ENCODE results near the gene KMT2C. TPM values are rescaled to one million over a fixed set of nuclear protein-coding genes. Genes with fewer than 3 reads are reported as not detected.

Gene KMT2C
- total and polyA plus RNA-seq, 8 donors: 5.0 to 248 (median 80.1) TPM

DNA sequence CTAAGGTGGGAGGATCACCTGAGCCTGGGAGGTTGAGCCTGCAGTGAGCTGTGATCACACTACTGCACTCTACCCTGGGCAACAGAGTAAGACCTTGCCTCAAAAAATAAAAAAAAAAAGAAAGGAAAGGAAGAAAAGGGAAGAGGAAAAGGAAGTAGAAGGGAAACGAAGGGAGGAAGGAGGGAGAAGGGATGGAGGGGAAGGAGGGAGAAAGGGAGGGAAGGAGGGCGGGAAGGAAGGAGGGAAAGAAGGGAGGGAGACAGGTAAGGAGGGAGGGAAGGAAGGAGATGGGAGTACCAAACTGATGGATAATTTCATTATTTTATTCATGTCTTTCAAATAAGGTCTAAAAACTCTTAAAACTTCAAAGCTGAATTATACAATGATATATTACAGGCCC is 106.3 kb downstream of the KMT2C start:
- 88 to 97% (median 94%) methylated on average over 2 of the region's 2 CpGs for WGBS, 5 donors
- H3K9me3 ChIP-seq: no peaks in the 10 kb centered on the region
- no peaks in the 10 kb centered on the region for H3K27me3 ChIP-seq
- no peak for DNase-seq
- H3K4me3 ChIP-seq: no peak overlapping the region
- H3K36me3 ChIP-seq: peaks cover 12 to 47% (median 45%) of the 10 kb centered on the region in 4 donors
- no peak overlapping the region for H3K27ac ChIP-seq
- TF ChIP-seq EP300 (IDR thresholded peaks at IDR 0.05) (no peak), POLR2AphosphoS5 (IDR thresholded peaks at IDR 0.05) (no peak), POLR2A (IDR thresholded peaks at IDR 0.05) (no peak)
- TF ChIP-seq, protein P1, sequence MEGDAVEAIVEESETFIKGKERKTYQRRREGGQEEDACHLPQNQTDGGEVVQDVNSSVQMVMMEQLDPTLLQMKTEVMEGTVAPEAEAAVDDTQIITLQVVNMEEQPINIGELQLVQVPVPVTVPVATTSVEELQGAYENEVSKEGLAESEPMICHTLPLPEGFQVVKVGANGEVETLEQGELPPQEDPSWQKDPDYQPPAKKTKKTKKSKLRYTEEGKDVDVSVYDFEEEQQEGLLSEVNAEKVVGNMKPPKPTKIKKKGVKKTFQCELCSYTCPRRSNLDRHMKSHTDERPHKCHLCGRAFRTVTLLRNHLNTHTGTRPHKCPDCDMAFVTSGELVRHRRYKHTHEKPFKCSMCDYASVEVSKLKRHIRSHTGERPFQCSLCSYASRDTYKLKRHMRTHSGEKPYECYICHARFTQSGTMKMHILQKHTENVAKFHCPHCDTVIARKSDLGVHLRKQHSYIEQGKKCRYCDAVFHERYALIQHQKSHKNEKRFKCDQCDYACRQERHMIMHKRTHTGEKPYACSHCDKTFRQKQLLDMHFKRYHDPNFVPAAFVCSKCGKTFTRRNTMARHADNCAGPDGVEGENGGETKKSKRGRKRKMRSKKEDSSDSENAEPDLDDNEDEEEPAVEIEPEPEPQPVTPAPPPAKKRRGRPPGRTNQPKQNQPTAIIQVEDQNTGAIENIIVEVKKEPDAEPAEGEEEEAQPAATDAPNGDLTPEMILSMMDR (IDR thresholded peaks at IDR 0.05): no peak
- intact Hi-C loops (cut with DNase I; ENCODE audit: low total_unique reads): no loop called here
- peaks cover 0 to 16% (median 3%) of the 10 kb centered on the region in 4 donors for H3K4me1 ChIP-seq

DNA sequence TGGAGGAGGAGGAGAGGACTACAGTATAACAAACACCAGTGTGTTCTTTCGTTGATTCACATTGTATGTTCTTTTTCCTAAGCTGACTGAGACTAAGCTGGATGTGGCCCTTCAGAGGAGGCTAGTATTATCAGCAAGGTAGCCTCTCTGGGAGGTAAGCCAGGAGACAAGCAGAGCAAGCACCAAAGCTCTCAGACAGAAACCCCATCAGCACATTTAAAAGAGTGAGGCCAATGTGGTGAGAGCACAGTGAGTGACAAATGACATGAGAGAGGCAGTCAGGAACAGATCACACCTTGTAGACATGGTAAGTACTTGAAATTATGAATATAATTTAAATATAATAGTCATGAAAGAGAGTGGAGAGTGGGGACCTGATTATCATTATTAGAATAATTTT is 107.6 kb downstream of the KMT2C start:
- H3K4me1 ChIP-seq: peaks cover 0 to 6% (median 3%) of the 10 kb centered on the region in 4 donors
- H3K27ac ChIP-seq: no peak overlapping the region
- intact Hi-C loops (cut with DNase I; ENCODE audit: low total_unique reads): no loop called here
- TF ChIP-seq POLR2AphosphoS5 (IDR thresholded peaks at IDR 0.05): no peak
- TF ChIP-seq, protein P1 (IDR thresholded peaks at IDR 0.05): no peak
- no peak for TF ChIP-seq POLR2A (IDR thresholded peaks at IDR 0.05)
- TF ChIP-seq EP300 (IDR thresholded peaks at IDR 0.05): no peak
- peaks cover 12 to 49% (median 45%) of the 10 kb centered on the region in 4 donors for H3K36me3 ChIP-seq
- H3K4me3 ChIP-seq: no peak overlapping the region
- no peaks in the 10 kb centered on the region for H3K9me3 ChIP-seq
- no peak for DNase-seq
- 91 to 96% (median 94%) methylated on average over 1 of the region's 1 CpG for WGBS, 5 donors
- no peaks in the 10 kb centered on the region for H3K27me3 ChIP-seq

DNA sequence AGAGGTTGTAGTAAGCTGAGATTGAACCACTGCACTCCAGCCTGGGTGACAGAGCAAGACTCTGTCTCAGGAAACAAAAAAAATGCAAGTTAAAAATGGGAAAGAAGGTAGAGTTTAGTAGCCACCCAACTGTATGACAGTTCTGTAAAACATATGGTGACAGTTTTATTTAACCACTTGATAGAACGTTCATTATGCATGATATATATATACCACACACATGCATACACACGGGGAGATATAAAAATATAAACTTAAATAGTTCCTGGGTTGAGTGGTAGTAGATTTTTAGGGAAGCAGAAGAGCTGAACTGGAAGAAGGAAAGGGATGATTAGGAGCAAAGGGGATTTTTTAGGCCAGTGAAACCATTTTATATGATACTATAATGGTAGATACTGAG is 120.0 kb downstream of the KMT2C start:
- Histone ChIP-seq H3K27me3 (no peaks in the 10 kb centered on the region), H3K4me1 (peaks cover 0 to 68% (median 44%) of the 10 kb centered on the region in 4 donors), H3K9me3 (no peaks in the 10 kb centered on the region), H3K36me3 (peaks cover 0 to 14% (median 9%) of the 10 kb centered on the region in 4 donors), H3K27ac (no peak overlapping the region), H3K4me3 (no peak overlapping the region)
- intact Hi-C loops (cut with DNase I; ENCODE audit: low total_unique reads): no loop called here
- 56 to 83% (median 71%) methylated on average over 2 of the region's 2 CpGs for WGBS, 5 donors
- DNase-seq: no peak
- TF ChIP-seq POLR2AphosphoS5 (IDR thresholded peaks at IDR 0.05): no peak
- TF ChIP-seq, protein P1 (IDR thresholded peaks at IDR 0.05): no peak

DNA sequence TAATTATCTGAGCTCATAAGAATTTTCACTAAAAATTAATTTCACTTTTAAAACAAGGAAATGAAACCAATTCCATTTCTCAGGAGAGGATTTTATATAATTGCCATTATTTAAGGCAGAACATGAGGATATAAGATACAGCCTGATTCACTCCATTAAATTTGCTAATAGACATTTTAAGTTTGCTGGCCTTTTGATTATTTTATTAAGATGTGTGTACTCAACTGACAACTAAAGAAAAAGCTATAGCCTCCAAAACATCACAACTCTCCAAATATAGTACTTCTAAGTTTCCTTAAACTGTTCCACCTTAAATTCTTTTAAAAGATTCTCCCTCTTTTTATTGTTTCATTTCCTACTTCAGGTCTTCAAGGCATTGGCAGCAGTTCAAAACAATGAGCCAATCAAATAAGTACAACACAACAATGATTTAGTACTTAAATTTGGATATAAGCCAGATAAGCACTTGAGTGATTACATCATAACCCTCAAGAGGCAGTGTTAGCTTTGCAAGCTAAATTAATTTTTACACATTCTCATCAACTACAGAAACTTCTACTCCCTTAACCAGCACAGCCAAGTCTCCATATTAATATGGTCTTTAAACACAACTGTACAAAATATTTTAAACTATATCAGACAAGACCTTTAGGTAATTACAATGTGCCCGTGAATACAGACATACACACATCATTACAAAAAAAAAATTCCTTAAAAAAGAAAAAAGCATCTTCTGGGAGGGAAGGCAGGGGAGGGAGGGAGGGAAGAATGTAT is 121.8 kb downstream of the KMT2C start:
- DNase-seq: peak in 1 of 2 donors; percentile 92
- peaks cover 6 to 26% (median 18%) of the 10 kb centered on the region in 4 donors for H3K36me3 ChIP-seq
- H3K9me3 ChIP-seq: no peaks in the 10 kb centered on the region
- H3K4me3 ChIP-seq: no peak overlapping the region
- TF ChIP-seq, protein P1 (IDR thresholded peaks at IDR 0.05): no peak
- TF ChIP-seq POLR2AphosphoS5 (IDR thresholded peaks at IDR 0.05): peak in 2 of 3 donors; percentile 40 to 48
- 49 to 70% (median 53%) methylated on average over 1 of the region's 1 CpG for WGBS, 5 donors
- H3K4me1 ChIP-seq: peaks cover 0 to 68% (median 44%) of the 10 kb centered on the region in 4 donors
- intact Hi-C loops (cut with DNase I; ENCODE audit: low total_unique reads): no loop called here
- no peaks in the 10 kb centered on the region for H3K27me3 ChIP-seq
- peak overlapping the region in 4 of 5 donors; percentile 8 to 71 (median 45) for H3K27ac ChIP-seq

All from stomach (tissue), 9 donors.